Muscle of leg (tissue), 16 donors: Measurements from ENCODE around the gene RRP36. TPM values are rescaled to one million over a fixed set of nuclear protein-coding genes. Genes with fewer than 3 reads are reported as not detected.

Experiments used
- DNase-seq: peaks from one replicate; pipeline ENCODE4 v3.0.0; 2013
- H3K27ac ChIP-seq: one replicate; pipeline ENCODE4 v1.5.1; 2013; ENCODE audit warnings: mild to moderate bottlenecking, low read length, control low read depth
- H3K27me3 ChIP-seq: one replicate; pipeline ENCODE4 v1.6.1; 2013; ENCODE audit warnings: low read length; ENCODE audit not compliant: control insufficient read depth, insufficient read depth
- H3K36me3 ChIP-seq: one replicate; pipeline ENCODE4 v1.6.1; 2013; ENCODE audit warnings: low read length; ENCODE audit not compliant: control insufficient read depth, insufficient read depth
- H3K4me1 ChIP-seq: one replicate; pipeline ENCODE4 v1.6.1; 2013; ENCODE audit warnings: low read length; ENCODE audit not compliant: control insufficient read depth, insufficient read depth
- H3K4me3 ChIP-seq: one replicate; pipeline ENCODE4 v1.5.1; 2013; ENCODE audit warnings: low read length, control low read depth
- H3K9me3 ChIP-seq: replicated peaks from 2 replicates; pipeline ENCODE4 v1.6.1; 2013; ENCODE audit warnings: low read depth, low read length; ENCODE audit not compliant: control insufficient read depth
- WGBS: methylation state at CpG from one replicate; pipeline ENCODE4 v1.1.5; 2013; ENCODE audit warnings: missing lambda C conversion rate; ENCODE audit not compliant: insufficient coverage; 5-methylcytosine and 5-hydroxymethylcytosine counted together
- long read RNA-seq, 11 donors: transcript quantifications; one replicate each; lab custom pipeline, GENCODE V29; 2026
- polyA plus RNA-seq, 8 donors: library from polyadenylated mRNA; unstranded; fragments of 120-200 nt; gene quantifications; one replicate each; pipeline versions ENCODE4 v1.2.1 to v1.2.3, GENCODE V29; 2013; ENCODE audit warnings: inconsistent platforms in 1 of 8, low replicate concordance in 1 of 8; ENCODE audit not compliant: insufficient read length in 8 of 8, insufficient read depth in 1 of 8
- total RNA-seq: library from RNA; stranded (reverse); fragments of 120-200 nt; gene quantifications from one replicate; pipeline ENCODE4 v1.2.4, GENCODE V29; 2013

RRP36 gene
- total RNA-seq (53.1 TPM), polyA plus RNA-seq (10 to 100 TPM; 39.8 to 48.5 (median 44.4) TPM)
- long read RNA-seq, donor 1, transcript RRP36-203 (1 exons, 1,005 nt), result major isoform, 5 of 9 reads
- long read RNA-seq, donor 1, partial matches to known transcripts, result 0 of 9 reads
- long read RNA-seq, donor 1, other reads (novel, unspliced or antisense), result 0 of 9 reads
- long read RNA-seq, donor 2, partial matches to known transcripts, result 0 of 4 reads
- long read RNA-seq, donor 2, other reads (novel, unspliced or antisense), result 0 of 4 reads
- long read RNA-seq, donor 3, transcript RRP36-201 (7 exons, 1,159 nt), result major isoform, 14 of 17 reads
- long read RNA-seq, donor 3, partial matches to known transcripts, result 0 of 17 reads
- long read RNA-seq, donor 3, other reads (novel, unspliced or antisense), result 0 of 17 reads
- long read RNA-seq, donor 4, transcript RRP36-201 (7 exons, 1,159 nt), result major isoform, 7 of 8 reads
- long read RNA-seq, donor 4, partial matches to known transcripts, result 0 of 8 reads
- long read RNA-seq, donor 4, other reads (novel, unspliced or antisense), result 0 of 8 reads
- long read RNA-seq, donor 5, transcript RRP36-201 (7 exons, 1,159 nt), result major isoform, 32 of 45 reads
- long read RNA-seq, donor 5, transcript RRP36-203 (1 exons, 1,005 nt), result minor isoform, 7 of 45 reads
- long read RNA-seq, donor 5, partial matches to known transcripts, result 6 of 45 reads
- long read RNA-seq, donor 5, other reads (novel, unspliced or antisense), result 0 of 45 reads
- long read RNA-seq, donor 6, transcript RRP36-201 (7 exons, 1,159 nt), result major isoform, 12 of 26 reads
- long read RNA-seq, donor 6, transcript RRP36-203 (1 exons, 1,005 nt), result minor isoform, 9 of 26 reads
- long read RNA-seq, donor 6, partial matches to known transcripts, result 5 of 26 reads
- long read RNA-seq, donor 6, other reads (novel, unspliced or antisense), result 0 of 26 reads
- long read RNA-seq, donor 7, transcript RRP36-201 (7 exons, 1,159 nt), result major isoform, 13 of 17 reads
- long read RNA-seq, donor 7, partial matches to known transcripts, result 0 of 17 reads
- long read RNA-seq, donor 7, other reads (novel, unspliced or antisense), result 0 of 17 reads
- long read RNA-seq, donor 8, transcript RRP36-203 (1 exons, 1,005 nt), result major isoform, 5 of 9 reads
- long read RNA-seq, donor 8, partial matches to known transcripts, result 0 of 9 reads
- long read RNA-seq, donor 8, other reads (novel, unspliced or antisense), result 0 of 9 reads
- long read RNA-seq, donor 9, transcript RRP36-201 (7 exons, 1,159 nt), result major isoform, 7 of 12 reads
- long read RNA-seq, donor 9, transcript RRP36-203 (1 exons, 1,005 nt), result minor isoform, 5 of 12 reads
- long read RNA-seq, donor 9, partial matches to known transcripts, result 0 of 12 reads
- long read RNA-seq, donor 9, other reads (novel, unspliced or antisense), result 0 of 12 reads
- long read RNA-seq, donor 10, transcript RRP36-203 (1 exons, 1,005 nt), result minor isoform, 9 of 42 reads
- long read RNA-seq, donor 10, transcript RRP36-201 (7 exons, 1,159 nt), result major isoform, 12 of 42 reads
- long read RNA-seq, donor 10, partial matches to known transcripts, result 14 of 42 reads
- long read RNA-seq, donor 10, other reads (novel, unspliced or antisense), result 7 of 42 reads
- long read RNA-seq, donor 11, transcript RRP36-201 (7 exons, 1,159 nt), result major isoform, 8 of 14 reads
- long read RNA-seq, donor 11, transcript RRP36-203 (1 exons, 1,005 nt), result minor isoform, 6 of 14 reads
- long read RNA-seq, donor 11, partial matches to known transcripts, result 0 of 14 reads
- long read RNA-seq, donor 11, other reads (novel, unspliced or antisense), result 0 of 14 reads

GRCh38 chr6:43021270-43022047 is at the start of gene RRP36:
RRP36 (plus strand) TSS chr6:43021623; CDS start chr6:43021655, 32 bp downstream.
- Histone ChIP-seq H3K27me3 (no peaks in the 10 kb centered on the region), H3K27ac (peak within 1 kb of the TSS; percentile 97), H3K4me3 (peak within 1 kb of the TSS; percentile 99), H3K36me3 (peaks cover 68% of the 10 kb centered on the region), H3K9me3 (no peaks in the 10 kb centered on the region), H3K4me1 (peaks cover 44% of the 10 kb centered on the region)
- DNase-seq, result peak; percentile 88
- WGBS, result under 1% methylated on average over 52 of the region's 56 CpGs

- H3K36me3 ChIP-seq, result peaks cover 57% of the 10 kb centered on the region
- DNase-seq, result no peak
- H3K4me3 ChIP-seq, result no peak overlapping the region
- H3K27ac ChIP-seq, result no peak overlapping the region
- H3K9me3 ChIP-seq, result no peaks in the 10 kb centered on the region
- H3K27me3 ChIP-seq, result no peaks in the 10 kb centered on the region
- no peaks in the 10 kb centered on the region for H3K4me1 ChIP-seq
- WGBS, result 100% methylated on average over 2 of the region's 3 CpGs
Observed at GRCh38 chr6:42971746-42972327, 49.6 kb upstream of the RRP36 start.

GRCh38 chr6:42973926-42974325 is 47.5 kb upstream of the RRP36 start:
- Histone ChIP-seq H3K9me3 (no peaks in the 10 kb centered on the region), H3K4me1 (peaks cover 12% of the 10 kb centered on the region), H3K27me3 (no peaks in the 10 kb centered on the region), H3K4me3 (no peak overlapping the region), H3K27ac (no peak overlapping the region), H3K36me3 (peaks cover 39% of the 10 kb centered on the region)
- no CpG with 5 or more reads among the region's 3 CpGs for WGBS
- no peak for DNase-seq

- peaks cover 28% of the 10 kb centered on the region for H3K36me3 ChIP-seq
- WGBS, result 87% methylated on average over 3 of the region's 5 CpGs
Observed at GRCh38 chr6:42974919-42975505, 46.4 kb upstream of the RRP36 start.

GRCh38 chr6:42978487-42978838 is 43.0 kb upstream of the RRP36 start:
- peaks cover 20% of the 10 kb centered on the region for H3K4me1 ChIP-seq
- H3K4me3 ChIP-seq, result peak overlapping the region; percentile 72
- no peaks in the 10 kb centered on the region for H3K9me3 ChIP-seq
- H3K27me3 ChIP-seq, result no peaks in the 10 kb centered on the region
- peak overlapping the region; percentile 70 for H3K27ac ChIP-seq
- DNase-seq, result no peak
- peaks cover 12% of the 10 kb centered on the region for H3K36me3 ChIP-seq
- 0% methylated on average over 28 of the region's 28 CpGs for WGBS

More at GRCh38 chr6:42974919-42975505, 46.4 kb upstream of the RRP36 start:
- Histone ChIP-seq H3K27ac (no peak overlapping the region), H3K4me3 (no peak overlapping the region), H3K4me1 (peaks cover 20% of the 10 kb centered on the region), H3K9me3 (no peaks in the 10 kb centered on the region), H3K27me3 (no peaks in the 10 kb centered on the region)
- DNase-seq, result no peak

GRCh38 chr6:42978839-42979522 is 42.4 kb upstream of the RRP36 start, which contains the start of gene PEX6:
PEX6 (minus strand) TSS chr6:42979181; CDS start chr6:42979150, 31 bp downstream.
- H3K27me3 ChIP-seq, result no peaks in the 10 kb centered on the region
- H3K4me3 ChIP-seq, result peak within 1 kb of the TSS; percentile 72
- no peaks in the 10 kb centered on the region for H3K9me3 ChIP-seq
- peaks cover 24% of the 10 kb centered on the region for H3K4me1 ChIP-seq
- peak; percentile 94 for DNase-seq
- H3K27ac ChIP-seq, result peak within 1 kb of the TSS; percentile 85
- H3K36me3 ChIP-seq, result peaks cover 7% of the 10 kb centered on the region
- WGBS, result under 1% methylated on average over 54 of the region's 59 CpGs

GRCh38 chr6:42979523-42980177 is 41.8 kb upstream of the RRP36 start:
- Histone ChIP-seq H3K27ac (peak overlapping the region; percentile 85), H3K4me3 (peak overlapping the region; percentile 72), H3K36me3 (peaks cover 4% of the 10 kb centered on the region), H3K4me1 (peaks cover 24% of the 10 kb centered on the region), H3K9me3 (no peaks in the 10 kb centered on the region), H3K27me3 (no peaks in the 10 kb centered on the region)
- no peak for DNase-seq
- 23% methylated on average over 4 of the region's 9 CpGs for WGBS
